ENCODE measurements around the gene SEZ6. TPM values are rescaled to one million over a fixed set of nuclear protein-coding genes. Genes with fewer than 3 reads are reported as not detected.

Gene SEZ6
- total and polyA plus RNA-seq, 11 donors: 0.25 TPM; not detected in 10

GRCh38 chr17:29019475-29020181 lies 13.8 kb upstream of the SEZ6 start:
- DNase-seq (no peak), ATAC-seq (peak in 1 of 4 donors; percentile 22)
- 9 to 15% (median 11%) methylated on average over 25 to 39 of the region's 39 CpGs for WGBS, 4 donors
- TF ChIP-seq POLR2A (IDR thresholded peaks at IDR 0.05) (no peak), CTCF (IDR thresholded peaks at IDR 0.05) (no peak)
- H3K27me3 ChIP-seq: peaks cover 3 to 69% (median 13%) of the 10 kb centered on the region in 9 donors
- H3K36me3 ChIP-seq: no peaks in the 10 kb centered on the region
- H3K4me3 ChIP-seq: peak overlapping the region in 4 of 12 donors; percentile 14 to 28 (median 20)
- peaks cover 0 to 9% (median 4%) of the 10 kb centered on the region in 12 donors for H3K4me1 ChIP-seq
- no peaks in the 10 kb centered on the region for H3K9me3 ChIP-seq
- intact Hi-C loops (cut with DNase I): no loop called here
- H3K27ac ChIP-seq: no peak overlapping the region

- TF ChIP-seq CTCF (IDR thresholded peaks at IDR 0.05): no peak
- TF ChIP-seq POLR2A (IDR thresholded peaks at IDR 0.05): no peak
These were observed 13.1 kb upstream of the SEZ6 start for GRCh38 chr17:29018788-29019474.

GRCh38 chr17:29016345-29017210 lies 10.7 kb upstream of the SEZ6 start:
- ATAC-seq (peak in 1 of 4 donors; percentile 33), DNase-seq (no peak)
- no peak for TF ChIP-seq CTCF (IDR thresholded peaks at IDR 0.05)
- TF ChIP-seq POLR2A (IDR thresholded peaks at IDR 0.05): no peak
- no peak overlapping the region for H3K4me3 ChIP-seq
- H3K9me3 ChIP-seq: no peaks in the 10 kb centered on the region
- WGBS, 4 donors: 67 to 77% (median 70%) methylated on average over 12 to 13 of the region's 13 CpGs
- peaks cover 3 to 58% (median 13%) of the 10 kb centered on the region in 9 donors for H3K27me3 ChIP-seq
- intact Hi-C loops (cut with DNase I): no loop called here
- H3K27ac ChIP-seq: no peak overlapping the region
- no peaks in the 10 kb centered on the region for H3K36me3 ChIP-seq
- peaks cover 0 to 9% (median 4%) of the 10 kb centered on the region in 12 donors for H3K4me1 ChIP-seq

More at GRCh38 chr17:29018788-29019474, 13.1 kb upstream of the SEZ6 start:
- Histone ChIP-seq H3K36me3 (no peaks in the 10 kb centered on the region), H3K27ac (no peak overlapping the region), H3K27me3 (peaks cover 3 to 62% (median 13%) of the 10 kb centered on the region in 9 donors), H3K4me3 (no peak overlapping the region), H3K4me1 (peaks cover 0 to 9% (median 4%) of the 10 kb centered on the region in 12 donors), H3K9me3 (no peaks in the 10 kb centered on the region)
- intact Hi-C loops (cut with DNase I): no loop called here
- 46 to 60% (median 53%) methylated on average over 6 of the region's 6 CpGs for WGBS, 4 donors
- DNase-seq (no peak), ATAC-seq (no peak)

Measured in heart left ventricle (tissue), 16 donors.